Measurements from ENCODE around the gene HECTD4. TPM values are rescaled to one million over a fixed set of nuclear protein-coding genes. Genes with fewer than 3 reads are reported as not detected.

HECTD4 gene
- total RNA-seq, 1 experiment from 2014 or later, result 30.0 TPM

GRCh38 chr12:112261559-112261958 is 120.7 kb downstream of the HECTD4 start:
- Histone ChIP-seq H3K4me2 (ENCODE audit: insufficient read depth, insufficient read length, low read length) (no peak overlapping the region), H3K27me3 (ENCODE audit: insufficient read depth, low read length) (no peaks in the 10 kb centered on the region), H3K9me3 (ENCODE audit: control insufficient read depth, low read depth, low read length) (no peaks in the 10 kb centered on the region), H2BK120ac (ENCODE audit: low read depth, low read length, poor library complexity, severe bottlenecking) (no peak overlapping the region), H2BK20ac (ENCODE audit: low read depth, low read length, poor library complexity, severe bottlenecking) (no peak overlapping the region), H3K56ac (ENCODE audit: insufficient read length, low read depth, low read length) (no peak overlapping the region), H3K27ac (ENCODE audit: insufficient read length, low read depth, low read length) (no peak overlapping the region), H2BK12ac (ENCODE audit: insufficient read length, low read depth, low read length) (no peak overlapping the region), H3K79me1 (ENCODE audit: insufficient read depth, low read depth, low read length, poor library complexity, severe bottlenecking) (no peaks in the 10 kb centered on the region), H2BK15ac (ENCODE audit: low read depth, low read length) (no peak overlapping the region), H2AFZ (ENCODE audit: low read length) (no peak overlapping the region), H3K4ac (ENCODE audit: low read depth, low read length) (no peak overlapping the region), H4K91ac (ENCODE audit: insufficient read length, low read depth, low read length) (no peak overlapping the region), H3T11ph (ENCODE audit: low read length) (no peak overlapping the region), H3K23ac (ENCODE audit: insufficient read length, low read depth, low read length) (no peak overlapping the region), H3K18ac (ENCODE audit: insufficient read length, low read depth, low read length) (no peak overlapping the region), H3K9ac (ENCODE audit: extremely low read depth, insufficient read length, low read length) (no peak overlapping the region), H3K4me1 (ENCODE audit: insufficient read depth, low read length) (no peaks in the 10 kb centered on the region), H3K14ac (ENCODE audit: insufficient read depth, low read length) (no peak overlapping the region), H2AK5ac (ENCODE audit: insufficient read length, low read length) (no peak overlapping the region), H2BK5ac (ENCODE audit: insufficient read length, low read length) (no peak overlapping the region), H3K79me2 (ENCODE audit: insufficient read depth, low read length) (no peaks in the 10 kb centered on the region), H3K23me2 (ENCODE audit: insufficient read length, low read depth, low read length, poor library complexity, severe bottlenecking) (no peaks in the 10 kb centered on the region), H4K5ac (ENCODE audit: insufficient read length, low read depth, low read length) (no peak overlapping the region), H4K8ac (replicated peaks; ENCODE audit: insufficient read length, low read depth, low read length) (no peak overlapping the region), H4K20me1 (ENCODE audit: control insufficient read depth, insufficient read depth, insufficient read length) (no peaks in the 10 kb centered on the region)
- peak; percentile 61 for TF ChIP-seq CTCF (conservative IDR thresholded peaks at IDR 0.05)
- Mint-ChIP-seq H3K4me3 (no peak overlapping the region), H3K27ac (0 out of 7 replicates have a peak overlapping the region, but pooled peaks of 2 of the 3 experiments have one; percentile 2 to 11), H3K4me1 (peaks cover 11 to 12% of the 10 kb centered on the region in 2 experiments), H3K9me3 (no peaks in the 10 kb centered on the region), H3K36me3 (ENCODE audit: insufficient read depth in 1 of 3, low read depth in 3 of 3) (peaks cover 0 to 28% (median 7%) of the 10 kb centered on the region in 3 experiments; a peak in 5 of 7 replicates), H3K27me3 (ENCODE audit: low read depth) (no peaks in the 10 kb centered on the region)
- DNase-seq, result peak; percentile 66
- WGBS (ENCODE audit: extremely low coverage, insufficient read length, low lambda C conversion rate), result no CpG with 5 or more reads among the region's 3 CpGs

Data from H9 (cell line).